ENCODE measurements around the gene ZNF580.

The ZNF580 gene

DNA sequence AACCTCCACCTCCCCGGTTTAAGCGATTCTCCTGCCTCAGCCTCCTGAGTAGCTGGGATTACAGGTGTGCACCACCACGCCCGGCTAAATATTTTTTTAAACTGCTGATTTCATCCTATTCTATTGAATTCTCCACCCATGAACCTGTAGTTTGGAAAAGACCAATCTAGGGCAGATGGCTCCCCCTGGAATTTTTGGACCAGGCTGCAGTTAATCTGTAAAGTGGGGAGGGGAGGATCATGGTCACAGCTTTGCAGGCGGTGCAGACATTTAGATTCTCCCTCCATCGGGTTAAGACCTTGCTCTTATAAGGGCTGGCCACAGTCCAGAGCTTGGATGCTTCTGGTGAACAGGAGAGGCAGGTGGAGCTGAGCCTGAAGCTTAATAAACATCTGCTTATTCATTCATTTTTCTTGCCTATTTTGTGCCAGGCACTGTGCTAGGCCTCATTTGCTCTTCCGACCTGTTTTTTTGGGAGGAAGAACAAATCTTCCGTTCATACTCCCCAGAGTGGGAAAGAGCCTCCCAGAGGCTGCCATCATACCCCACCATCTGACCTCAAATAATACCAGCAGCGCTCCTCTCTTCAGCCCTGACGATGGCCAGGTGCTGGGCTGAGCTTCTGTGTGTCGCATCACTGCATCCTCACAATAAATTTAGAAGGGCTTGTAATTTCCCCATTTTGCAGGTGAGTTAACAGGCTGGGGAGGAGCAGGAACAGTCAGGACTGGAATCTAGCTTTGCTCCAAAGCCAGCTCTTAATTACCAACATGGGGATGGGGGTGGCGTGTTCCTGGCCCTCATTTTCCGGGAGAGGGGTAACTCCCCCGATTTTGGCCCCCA, 6.3 kb downstream of the ZNF580 start:
- TF ChIP-seq CTCF (IDR thresholded peaks at IDR 0.05; ENCODE audit: borderline replicate concordance, insufficient read depth, low read depth, low read length): no peak
- peak overlapping the region; percentile 90 for H3K4me3 ChIP-seq (ENCODE audit: low read depth, low read length)

DNA sequence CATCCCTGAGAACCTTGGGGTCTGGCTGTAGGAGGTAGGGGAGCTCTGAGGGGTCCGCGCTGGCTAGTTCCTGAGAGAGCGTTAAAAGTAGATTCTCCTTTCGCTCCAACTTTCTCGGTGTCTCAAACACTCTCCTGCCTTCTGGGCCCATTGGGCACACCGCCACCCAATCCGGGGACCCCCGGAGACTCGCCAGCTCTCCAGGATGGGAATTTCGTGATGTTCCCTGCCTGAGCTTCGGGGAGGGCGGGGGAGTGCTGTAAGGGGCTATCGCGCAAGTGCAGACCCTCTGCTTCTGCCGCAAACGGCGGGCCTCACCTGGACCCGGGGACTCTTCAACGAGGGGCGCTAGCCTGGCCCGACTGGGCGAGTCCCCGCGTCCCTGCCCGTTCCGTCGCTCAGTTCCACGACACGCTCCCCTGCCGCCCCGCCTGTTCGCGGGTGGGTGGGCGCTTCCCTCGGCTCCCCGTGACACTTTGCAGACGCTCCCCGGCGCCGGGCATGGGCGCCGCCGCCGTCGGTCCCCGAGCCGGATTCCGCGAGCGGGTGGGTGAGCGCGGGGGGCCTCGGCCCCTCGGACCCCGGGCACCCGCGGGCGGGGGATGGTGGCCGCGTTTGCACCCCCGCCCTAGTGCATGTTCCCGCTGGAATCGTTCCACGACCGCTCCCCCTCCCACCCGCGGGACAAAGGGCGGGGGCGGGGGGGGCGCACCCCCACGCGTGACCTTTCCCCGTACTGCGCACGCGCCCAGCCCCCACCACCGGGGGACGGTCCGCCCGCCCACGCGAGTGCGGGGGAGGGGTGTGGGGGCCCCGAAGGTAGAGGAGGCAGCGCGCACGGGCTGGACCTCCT, 7.2 kb downstream of the ZNF580 start, which contains the start of gene CCDC106:
Gene CCDC106, plus strand, starts transcription at position 481 of the 853 bp plus-strand sequence. CDS start 835 bp downstream, outside the sequence.
- no peak for TF ChIP-seq CTCF (IDR thresholded peaks at IDR 0.05; ENCODE audit: borderline replicate concordance, insufficient read depth, low read depth, low read length)

GRCh38 chr19:55648585-55649267, 7.9 kb downstream of the ZNF580 start:
- no peak for TF ChIP-seq CTCF (IDR thresholded peaks at IDR 0.05; ENCODE audit: borderline replicate concordance, insufficient read depth, low read depth, low read length)
- H3K4me3 ChIP-seq (ENCODE audit: low read depth, low read length): peak overlapping the region; percentile 90

More for the DNA sequence above, 7.2 kb downstream of the ZNF580 start, which contains the start of gene CCDC106:
- peak within 1 kb of the TSS; percentile 90 for H3K4me3 ChIP-seq (ENCODE audit: low read depth, low read length)

DNA sequence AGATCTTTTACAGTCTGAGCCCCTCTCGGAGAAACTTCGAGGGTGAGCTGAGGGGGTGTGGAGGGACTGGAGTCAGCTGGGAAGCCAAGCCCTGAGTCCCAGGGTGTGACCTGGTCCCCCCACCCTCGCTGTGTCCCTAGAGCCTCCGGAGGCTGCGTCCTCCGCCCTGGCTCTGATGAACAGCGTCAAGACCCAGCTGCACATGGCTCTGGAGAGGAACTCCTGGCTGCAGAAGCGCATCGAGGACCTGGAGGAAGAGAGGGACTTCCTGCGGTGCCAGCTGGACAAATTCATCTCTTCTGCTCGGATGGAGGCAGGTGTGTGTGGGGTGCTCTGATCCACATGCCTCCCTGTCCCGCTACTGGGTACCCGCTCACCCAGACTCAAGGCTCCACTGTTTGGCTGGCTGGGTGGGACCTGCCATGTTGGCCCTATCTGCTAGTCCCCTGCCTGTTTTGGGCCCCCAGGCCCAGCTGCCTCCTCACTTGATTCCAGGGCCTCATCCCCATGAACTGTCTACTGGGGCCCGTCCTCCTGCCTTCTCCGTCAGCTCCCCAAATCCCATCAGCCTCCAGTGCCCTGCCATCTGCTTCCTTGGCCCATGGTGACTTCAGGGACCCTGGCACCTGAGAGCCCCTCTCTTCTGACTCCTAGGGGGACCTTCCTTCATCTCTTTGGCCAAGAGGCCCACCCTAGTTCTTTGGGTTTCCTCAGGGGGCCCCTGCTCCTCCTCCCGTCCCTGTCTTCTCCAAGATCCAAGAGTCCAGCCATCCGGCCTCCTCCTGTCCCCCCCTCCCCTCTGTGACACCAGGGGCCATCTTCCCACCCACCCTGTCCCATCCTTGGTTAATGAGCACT, 8.7 kb downstream of the ZNF580 start:
- H3K4me3 ChIP-seq (ENCODE audit: low read depth, low read length): peak overlapping the region; percentile 90
- no peak for TF ChIP-seq CTCF (IDR thresholded peaks at IDR 0.05; ENCODE audit: borderline replicate concordance, insufficient read depth, low read depth, low read length)

- TF ChIP-seq CTCF (IDR thresholded peaks at IDR 0.05; ENCODE audit: borderline replicate concordance, insufficient read depth, low read depth, low read length): no peak
- H3K4me3 ChIP-seq (ENCODE audit: low read depth, low read length): no peak overlapping the region
Observed at GRCh38 chr19:55650126-55650557, 9.3 kb downstream of the ZNF580 start.

DNA sequence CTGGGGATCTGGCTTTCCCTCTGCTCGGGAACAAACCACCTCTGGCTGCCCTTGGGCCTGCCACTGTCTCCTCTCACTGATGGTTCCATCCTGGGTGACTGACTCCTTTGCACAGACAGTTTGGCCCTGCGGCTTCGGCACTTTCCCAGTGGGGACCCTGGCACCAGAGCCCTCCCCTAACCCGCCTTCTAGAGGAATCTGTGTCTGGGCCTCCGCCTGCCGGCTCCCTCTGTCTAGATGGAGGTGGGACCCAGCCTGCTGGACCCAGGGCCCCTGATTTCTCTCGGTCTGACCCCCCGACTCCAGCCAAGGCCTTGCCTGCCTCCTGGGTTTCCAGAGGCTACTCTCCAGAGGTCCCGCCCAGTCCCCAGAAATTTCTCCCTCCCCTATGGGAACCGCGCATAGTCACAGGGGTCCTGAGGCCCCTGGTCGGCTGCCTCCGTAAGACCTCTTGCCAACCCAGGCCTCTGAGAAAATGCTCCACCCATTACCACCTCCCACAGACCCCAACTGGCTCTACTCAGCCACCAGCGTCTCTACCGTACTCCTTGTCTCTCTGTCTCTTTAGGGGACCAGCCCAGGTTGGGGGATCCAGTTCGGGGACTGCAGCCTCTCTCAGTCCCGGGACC, 9.9 kb downstream of the ZNF580 start:
- TF ChIP-seq CTCF (IDR thresholded peaks at IDR 0.05; ENCODE audit: borderline replicate concordance, insufficient read depth, low read depth, low read length): no peak
- no peak overlapping the region for H3K4me3 ChIP-seq (ENCODE audit: low read depth, low read length)
